ENCODE results near the gene ZBTB39.
"Not testable (repeated sequence)": the region's sequence is repeated elsewhere in the genome, so short reads cannot be mapped to it uniquely, and the experiment has no call there.

Gene ZBTB39

GRCh38 chr12:57005980-57006808 lies at the start of gene ZBTB39:
TSS of gene ZBTB39 (minus strand) at chr12:57006546. CDS start at chr12:57004917, 1,629 bp downstream.
- TF ChIP-seq CTCF (conservative IDR thresholded peaks at IDR 0.05) (peak; percentile 97), ZFX (IDR thresholded peaks at IDR 0.05) (peak; percentile 71; the same call in 1 of the 2 replicates)
- H3K27ac ChIP-seq, result peak within 1 kb of the TSS; percentile 66

GRCh38 chr12:57055824-57056223 lies 49.5 kb upstream of the ZBTB39 start:
- TF ChIP-seq CTCF (conservative IDR thresholded peaks at IDR 0.05), result no peak
- TF ChIP-seq ZFX (IDR thresholded peaks at IDR 0.05), result no peak
- H3K27ac ChIP-seq, result no peak overlapping the region

GRCh38 chr12:57053901-57054300 lies 47.6 kb upstream of the ZBTB39 start:
- not testable (repeated sequence) for H3K27ac ChIP-seq

GRCh38 chr12:57053146-57053545 lies 46.8 kb upstream of the ZBTB39 start:
- H3K27ac ChIP-seq, result not testable (repeated sequence)

- TF ChIP-seq ZFX (IDR thresholded peaks at IDR 0.05) (no peak), CTCF (conservative IDR thresholded peaks at IDR 0.05) (no peak)
- H3K27ac ChIP-seq, result no peak overlapping the region
These were observed 44.7 kb upstream of the ZBTB39 start for GRCh38 chr12:57051011-57051410.

- TF ChIP-seq ZFX (IDR thresholded peaks at IDR 0.05) (no peak), CTCF (conservative IDR thresholded peaks at IDR 0.05) (no peak)
- no peak within 1 kb of the TSS for H3K27ac ChIP-seq
These were observed 43.5 kb upstream of the ZBTB39 start, which contains the start of gene MYO1A for GRCh38 chr12:57049890-57050289. TSS of gene MYO1A (minus strand) at chr12:57050129. CDS start at chr12:57048323, 1,806 bp downstream.

- TF ChIP-seq CTCF (conservative IDR thresholded peaks at IDR 0.05), result no peak
- TF ChIP-seq ZFX (IDR thresholded peaks at IDR 0.05), result no peak
- no peak overlapping the region for H3K27ac ChIP-seq
These were observed 42.7 kb upstream of the ZBTB39 start for GRCh38 chr12:57049119-57049446.

GRCh38 chr12:57048423-57049118 lies 42.2 kb upstream of the ZBTB39 start:
- H3K27ac ChIP-seq, result no peak overlapping the region
- TF ChIP-seq CTCF (conservative IDR thresholded peaks at IDR 0.05) (no peak), ZFX (IDR thresholded peaks at IDR 0.05) (no peak)
